GM18499 (cell line): Measurements from ENCODE around the gene KRTAP10-12.

ENCODE experiments used
- ATAC-seq: cut with Tn5 transposase; IDR thresholded peaks from one replicate; pipeline ENCODE4 v1.9.1; 2021; ENCODE audit warnings: moderate number of reproducible peaks; ENCODE audit not compliant: insufficient read depth, unreplicated experiment

Gene KRTAP10-12

GRCh38 chr21:44696572-44696971 is 400 bp upstream of the KRTAP10-12 start:
- no peak for ATAC-seq

DNA sequence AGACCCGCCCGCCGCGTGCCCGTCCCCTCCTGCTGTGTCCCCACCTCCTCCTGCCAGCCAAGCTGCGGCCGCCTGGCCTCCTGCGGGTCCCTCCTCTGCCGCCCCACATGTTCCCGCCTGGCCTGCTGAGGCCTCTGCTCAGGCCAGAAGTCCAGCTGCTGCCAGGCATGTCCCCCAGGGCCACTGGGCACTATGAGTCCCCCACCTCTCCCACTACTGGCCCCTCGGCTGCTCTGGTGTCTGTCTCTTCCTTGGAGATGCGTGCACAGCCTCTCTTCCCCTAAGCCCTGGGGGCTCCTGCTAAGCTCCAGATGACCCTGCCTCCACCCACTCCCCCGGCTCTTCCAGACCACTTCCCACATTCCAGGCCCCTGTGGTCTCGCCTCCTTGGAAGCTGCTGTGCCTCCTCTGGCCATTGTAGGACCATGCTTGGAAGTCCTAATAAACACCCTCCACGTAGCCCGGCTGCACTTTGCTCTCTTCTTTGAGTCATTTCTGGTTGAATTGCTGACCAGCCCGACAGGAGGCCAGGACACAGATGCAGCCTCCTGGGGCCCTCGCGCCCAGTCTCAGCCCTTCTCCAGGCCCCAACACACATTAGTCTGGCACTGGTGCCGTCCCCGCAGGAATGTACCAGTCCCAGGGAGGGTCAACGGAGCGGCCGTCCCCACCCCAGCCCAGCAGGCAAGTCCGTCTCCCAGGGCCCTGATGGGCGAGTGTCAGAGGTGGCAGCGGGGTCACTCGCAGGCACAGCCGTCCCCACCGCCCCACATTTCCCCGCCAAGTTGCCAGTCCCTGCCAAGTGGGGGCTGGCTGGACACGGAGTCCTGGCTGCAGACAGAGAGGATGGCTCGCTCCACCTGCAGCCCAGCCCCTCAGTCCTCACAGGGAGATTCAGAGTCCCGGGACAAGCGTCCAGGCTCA is 1.1 kb downstream of the KRTAP10-12 start:
- ATAC-seq: no peak

- no peak for ATAC-seq
Measured at GRCh38 chr21:44699502-44700001, 2.6 kb downstream of the KRTAP10-12 start.

- no peak for ATAC-seq
Measured at GRCh38 chr21:44700101-44701022, 3.4 kb downstream of the KRTAP10-12 start.

DNA sequence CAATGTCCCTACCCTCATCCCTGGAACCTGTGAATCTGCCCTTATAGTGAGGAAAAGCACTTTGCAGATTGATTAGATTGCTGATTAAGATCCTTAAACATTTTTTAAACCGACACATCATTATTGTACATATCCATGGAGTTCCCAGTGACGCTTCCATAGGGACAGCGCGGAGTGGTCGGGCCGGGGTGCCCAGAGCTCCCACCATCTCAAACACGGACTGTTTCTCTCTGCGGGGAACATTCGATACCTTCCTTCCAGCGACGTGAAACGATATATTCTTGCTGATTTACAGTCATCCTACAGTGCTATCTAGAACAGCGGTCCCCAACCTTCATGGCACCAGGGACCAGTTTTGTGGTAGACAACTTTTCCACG is 4.0 kb downstream of the KRTAP10-12 start:
- no peak for ATAC-seq

- ATAC-seq: no peak
Measured at GRCh38 chr21:44701541-44701940, 4.6 kb downstream of the KRTAP10-12 start.

DNA sequence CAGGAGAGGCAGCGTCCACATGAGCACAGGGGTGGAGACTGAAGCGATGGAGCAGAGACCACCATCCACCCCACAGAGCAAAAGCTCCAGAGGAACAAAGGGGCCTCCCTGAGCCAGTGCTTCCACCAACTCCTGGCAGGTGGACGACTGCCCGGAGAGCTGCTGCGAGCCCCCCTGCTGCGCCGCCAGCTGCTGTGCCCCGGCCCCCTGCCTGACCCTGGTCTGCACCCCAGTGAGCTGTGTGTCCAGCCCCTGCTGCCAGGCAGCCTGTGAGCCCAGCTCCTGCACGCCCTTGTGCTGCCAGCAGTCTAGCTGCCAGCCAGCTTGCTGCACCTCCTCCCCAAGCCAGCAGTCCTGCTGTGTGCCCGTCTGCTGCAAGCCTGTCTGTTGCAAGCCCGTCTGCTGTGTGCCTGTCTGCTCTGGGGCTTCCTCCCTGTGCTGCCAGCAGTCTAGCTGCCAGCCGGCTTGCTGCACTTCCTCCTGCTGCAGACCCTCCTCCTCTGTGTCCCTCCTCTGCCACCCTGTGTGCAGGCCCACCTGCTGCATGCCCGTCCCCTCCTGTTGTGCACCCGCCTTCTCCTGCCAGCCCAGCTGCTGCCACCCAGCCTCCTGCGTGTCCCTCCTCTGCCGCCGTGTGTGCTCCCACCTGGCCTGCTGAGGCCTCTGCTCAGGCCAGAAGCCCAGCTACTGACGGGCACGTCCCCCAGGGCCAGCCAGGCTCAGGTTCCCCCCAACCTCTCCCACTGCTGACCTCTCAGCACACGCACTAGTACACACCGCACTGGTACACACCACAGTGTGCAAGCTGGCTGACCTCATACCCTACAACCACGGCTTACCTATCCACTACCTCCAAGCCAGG is 5.4 kb downstream of the KRTAP10-12 start:
- no peak for ATAC-seq

GRCh38 chr21:44702973-44703730 is 6.2 kb downstream of the KRTAP10-12 start:
- no peak for ATAC-seq

GRCh38 chr21:44703731-44704635 is 7.0 kb downstream of the KRTAP10-12 start:
- ATAC-seq: no peak

DNA sequence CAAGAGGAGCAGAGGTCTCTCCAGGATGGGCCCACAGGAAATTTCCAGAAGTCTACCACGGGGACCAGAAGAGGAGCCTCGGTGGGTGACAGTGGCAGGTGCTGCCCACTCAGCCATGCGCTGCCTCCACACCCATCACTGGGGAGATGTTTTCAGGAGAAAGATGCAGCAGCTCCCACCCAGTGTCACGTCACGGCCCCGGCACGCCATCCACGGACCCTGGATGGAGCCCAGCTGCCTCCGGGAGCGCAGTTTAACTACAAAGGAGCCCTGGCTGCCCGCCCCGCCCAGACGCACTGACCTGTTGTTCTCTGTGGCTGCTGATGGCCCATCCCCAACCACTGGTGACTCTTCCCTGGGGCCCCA is 7.6 kb downstream of the KRTAP10-12 start:
- ATAC-seq: no peak

- ATAC-seq: no peak
Measured at GRCh38 chr21:44706026-44706705, 9.2 kb downstream of the KRTAP10-12 start.

GRCh38 chr21:44706706-44707581 is 10.0 kb downstream of the KRTAP10-12 start:
- no peak for ATAC-seq

GRCh38 chr21:44708213-44708865 is 11.4 kb downstream of the KRTAP10-12 start:
- no peak for ATAC-seq

DNA sequence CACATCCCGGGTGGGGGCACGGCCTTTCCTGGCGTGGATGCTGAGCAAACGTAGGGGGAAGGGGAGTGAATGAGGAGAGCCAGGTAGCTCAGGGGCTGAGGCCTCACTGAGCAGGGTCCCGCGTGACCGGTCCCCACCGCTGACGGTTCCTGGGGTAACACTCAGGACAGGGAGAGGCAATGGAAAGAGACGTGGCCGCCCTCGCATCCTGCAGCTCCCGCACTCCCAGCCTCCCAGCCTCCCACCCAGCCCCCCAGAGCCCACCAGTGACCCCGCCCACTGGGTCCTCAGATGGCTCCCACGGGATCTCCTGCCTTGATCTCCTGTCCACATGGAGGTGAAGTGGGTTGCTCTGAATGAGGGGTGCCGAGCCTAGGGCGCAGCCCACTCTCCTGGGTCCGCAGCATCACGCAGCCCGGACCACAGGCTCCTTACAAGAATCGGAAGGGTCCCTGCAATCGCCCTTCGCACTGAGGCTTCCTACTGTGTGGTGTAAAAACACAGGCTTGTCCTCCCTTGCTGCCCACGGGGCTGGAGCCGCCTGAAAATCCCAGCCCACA is 12.0 kb downstream of the KRTAP10-12 start:
- ATAC-seq: no peak

DNA sequence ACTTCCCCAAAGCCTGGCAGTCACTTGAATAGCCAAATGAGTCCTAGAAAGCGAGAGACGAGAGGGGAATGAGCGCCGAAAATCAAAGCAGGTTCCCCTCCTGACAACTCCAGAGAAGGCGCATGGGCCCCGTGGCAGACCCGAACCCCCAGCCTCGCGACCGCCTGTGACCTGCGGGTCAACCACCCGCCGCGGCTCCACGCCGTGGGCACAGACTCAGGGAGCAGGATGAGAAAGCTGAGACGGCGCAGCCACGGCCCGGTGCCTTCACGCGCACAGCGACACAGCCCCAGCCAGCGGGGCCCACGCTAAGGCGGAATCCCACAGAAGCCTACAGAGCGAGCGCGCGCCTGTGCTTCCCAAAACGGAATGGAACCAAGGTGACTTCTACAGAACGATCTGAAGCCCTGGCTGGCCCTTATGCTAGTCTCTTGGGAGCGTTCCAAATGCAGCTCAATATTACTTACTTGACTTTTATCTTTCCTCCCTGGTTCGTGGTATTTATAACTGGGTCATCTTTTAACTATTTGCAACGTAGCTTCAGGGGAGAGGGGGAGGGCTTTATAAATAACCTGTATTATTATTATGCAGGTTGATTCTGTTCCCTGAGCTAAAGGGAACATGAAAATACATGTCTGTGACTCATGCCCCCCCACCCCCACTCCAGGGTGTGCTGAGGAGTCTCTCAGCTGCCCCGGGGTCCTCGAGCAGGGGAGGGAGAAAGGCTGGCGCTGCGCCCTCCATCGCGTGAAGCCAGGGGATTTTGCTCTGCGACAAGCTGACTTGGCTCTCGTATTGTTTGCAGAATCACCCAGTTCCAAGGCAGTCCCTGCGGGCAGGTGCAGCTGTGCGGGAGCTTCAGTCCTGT is 12.7 kb downstream of the KRTAP10-12 start:
- ATAC-seq: no peak
